BJ (cell line): ENCODE results near the gene DNAI2. TPM values are rescaled to one million over a fixed set of nuclear protein-coding genes. Genes with fewer than 3 reads are reported as not detected.
A peak's percentile ranks its signal among the peaks of the same experiment; 100 is the strongest.

ENCODE experiments used
- CTCF ChIA-PET: fragments of 350-600 bp; formaldehyde crosslinking; extraction: SDS; loops from one replicate; lab custom pipeline; 2021; ENCODE audit warnings: antibody characterized with exemption, inconsistent platforms; lab: Yijun Ruan, JAX
- POLR2A ChIA-PET: fragments of 300-600 bp; sonication (Branson Sonifier 250); formaldehyde crosslinking; extraction: SDS; loops from one replicate; lab custom pipeline; 2021; ENCODE audit warnings: antibody characterized with exemption; lab: Charles Lee
- DNase-seq: peaks from one replicate; pipeline ENCODE4 v3.0.0-alpha.2; 2011; ENCODE audit warnings: low read depth
- H3K27me3 ChIP-seq: 2 replicates; pipeline ENCODE4 v1.6.0; 2011; ENCODE audit warnings: low read length; ENCODE audit not compliant: control insufficient read depth, insufficient read depth
- H3K36me3 ChIP-seq: 2 replicates; pipeline ENCODE4 v1.5.1; 2011; ENCODE audit warnings: low read length; ENCODE audit not compliant: control insufficient read depth, insufficient read depth
- H3K4me3 ChIP-seq: 2 replicates; pipeline ENCODE4 v1.5.1; 2011; ENCODE audit warnings: low read depth, mild to moderate bottlenecking, control low read depth, low read length
- CTCF ChIP-seq: IDR thresholded peaks from 2 replicates; pipeline ENCODE4 v1.5.1; 2011; ENCODE audit warnings: low read depth, mild to moderate bottlenecking, control low read depth, inconsistent platforms, low read length, moderate library complexity; ENCODE audit not compliant: insufficient read depth
- polyA plus RNA-seq: library from polyadenylated mRNA; depleted of rRNA; stranded (reverse); fragments of >200 nt; gene quantifications from 2 replicates; pipeline ENCODE4 v1.2.3, GENCODE V29; 2011

The DNAI2 gene
- polyA plus RNA-seq, 1 experiment = not detected

- Histone ChIP-seq H3K36me3 (no peaks in the 10 kb centered on the region), H3K27me3 (no peaks in the 10 kb centered on the region), H3K4me3 (no peak overlapping the region)
- no peak for DNase-seq
- ChIA-PET CTCF (no interaction called here), POLR2A (no interaction called here)
- TF ChIP-seq CTCF = no peak
Measured at GRCh38 chr17:74290340-74290739, 16.3 kb downstream of the DNAI2 start.

- H3K4me3 ChIP-seq = no peak overlapping the region
- TF ChIP-seq CTCF = no peak
- no peaks in the 10 kb centered on the region for H3K36me3 ChIP-seq
- ChIA-PET CTCF (interaction anchor here (0.7 kb wide), 1 partner anchor 9 kb away, joined by 3 read pairs; no protein-coding TSS in a partner anchor), POLR2A (no interaction called here)
- peaks cover 2% of the 10 kb centered on the region; the same call in 1 of the 2 replicates for H3K27me3 ChIP-seq
- DNase-seq = no peak
Measured at GRCh38 chr17:74292495-74292894, 18.5 kb downstream of the DNAI2 start.

- ChIA-PET POLR2A (no interaction called here), CTCF (interaction anchor here (0.8 kb wide), 1 partner anchor 83 kb away, joined by 3 read pairs; no protein-coding TSS in a partner anchor)
- H3K4me3 ChIP-seq = no peak overlapping the region
- no peaks in the 10 kb centered on the region for H3K36me3 ChIP-seq
- DNase-seq = no peak
- peaks cover 2% of the 10 kb centered on the region; the same call in 1 of the 2 replicates for H3K27me3 ChIP-seq
- no peak for TF ChIP-seq CTCF
Measured at GRCh38 chr17:74295625-74296547, 21.9 kb downstream of the DNAI2 start.

GRCh38 chr17:74296548-74296936 lies 22.5 kb downstream of the DNAI2 start:
- no peaks in the 10 kb centered on the region for H3K36me3 ChIP-seq
- CTCF ChIA-PET = interaction anchor here (0.8 kb wide), 1 partner anchor 84 kb away, joined by 3 read pairs; no protein-coding TSS in a partner anchor
- no peak for DNase-seq
- TF ChIP-seq CTCF = peak; percentile 51
- H3K4me3 ChIP-seq = no peak overlapping the region
- peaks cover 2% of the 10 kb centered on the region; the same call in 1 of the 2 replicates for H3K27me3 ChIP-seq
- POLR2A ChIA-PET = no interaction called here

- DNase-seq = no peak
- no peak overlapping the region for H3K4me3 ChIP-seq
- H3K36me3 ChIP-seq = no peaks in the 10 kb centered on the region
- peaks cover 2% of the 10 kb centered on the region; the same call in 1 of the 2 replicates for H3K27me3 ChIP-seq
- POLR2A ChIA-PET = no interaction called here
- no peak for TF ChIP-seq CTCF
- CTCF ChIA-PET = interaction anchor here (0.6 kb wide), 1 partner anchor 12 kb away, joined by 4 read pairs; no protein-coding TSS in a partner anchor
Measured at GRCh38 chr17:74297941-74298340, 23.9 kb downstream of the DNAI2 start.
